ENCODE data around the gene YEATS4.

Gene YEATS4

GRCh38 chr12:69433653-69434052 is 74.1 kb downstream of the YEATS4 start:
- no peak for DNase-seq (ENCODE audit: low read depth in 2 of 2)

DNA sequence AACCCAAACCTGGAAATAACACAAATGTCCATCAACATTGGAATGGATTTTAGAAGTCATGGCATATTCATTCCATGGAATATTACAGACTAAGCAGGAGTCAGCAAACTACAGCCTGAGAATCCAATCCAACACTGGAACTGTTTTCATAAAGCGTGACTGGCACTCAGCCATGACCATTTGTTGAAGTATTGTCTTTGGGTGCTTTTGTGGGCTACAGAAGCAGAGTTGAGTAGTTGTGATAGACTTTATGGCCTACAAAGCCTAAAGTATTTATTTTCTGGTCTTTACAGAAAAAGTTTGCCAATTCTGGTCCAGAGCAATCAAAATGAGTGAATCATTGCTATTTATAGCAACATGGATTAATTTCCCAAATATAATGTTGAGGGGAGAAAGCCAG is 76.1 kb downstream of the YEATS4 start:
- no peak for DNase-seq (ENCODE audit: low read depth in 2 of 2)

DNA sequence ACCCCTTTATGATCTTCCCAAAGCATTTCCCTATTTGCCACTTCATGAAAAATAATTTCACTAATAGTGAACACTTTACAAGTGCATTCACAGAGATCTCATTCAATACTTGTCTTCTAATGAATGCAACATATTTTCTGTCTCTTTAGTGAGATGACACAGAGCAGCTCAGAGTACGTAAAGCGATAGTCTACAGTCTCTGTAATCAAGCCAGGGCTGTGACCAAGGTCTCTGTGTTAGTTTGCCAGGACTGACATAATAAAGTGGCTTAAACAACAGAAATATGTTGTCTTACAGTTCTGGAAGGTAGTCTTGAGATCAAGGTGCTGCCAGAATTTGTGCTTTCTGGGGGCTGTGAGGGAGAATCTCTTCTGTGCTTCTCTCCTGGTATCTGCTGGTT is 77.5 kb downstream of the YEATS4 start:
- no peak for DNase-seq (ENCODE audit: low read depth in 2 of 2)

DNA sequence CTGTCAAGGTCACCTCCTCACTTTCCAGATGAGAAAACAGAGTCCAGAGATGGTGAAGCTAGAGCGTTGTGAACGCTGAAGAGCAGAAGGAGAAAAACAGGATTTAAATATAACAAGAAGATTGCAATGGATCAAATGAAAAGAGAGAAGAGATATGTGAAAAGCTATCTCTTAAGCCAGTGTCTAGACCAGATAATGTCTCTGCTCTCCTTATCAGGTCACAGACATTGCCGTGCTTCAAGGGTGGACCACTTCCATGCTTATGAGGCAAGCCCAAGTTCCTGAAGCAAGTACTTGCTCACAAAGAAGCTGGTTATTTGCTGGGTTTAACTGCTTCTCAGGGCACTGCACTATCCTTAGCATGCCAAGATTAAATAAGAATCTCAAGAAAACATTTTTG is 79.0 kb downstream of the YEATS4 start:
- no peak for DNase-seq (ENCODE audit: low read depth in 2 of 2)

- no peak for DNase-seq (ENCODE audit: low read depth in 2 of 2)
Measured at GRCh38 chr12:69440016-69440415, 80.5 kb downstream of the YEATS4 start.
